ENCODE data around the gene SLC35B2.

DNA sequence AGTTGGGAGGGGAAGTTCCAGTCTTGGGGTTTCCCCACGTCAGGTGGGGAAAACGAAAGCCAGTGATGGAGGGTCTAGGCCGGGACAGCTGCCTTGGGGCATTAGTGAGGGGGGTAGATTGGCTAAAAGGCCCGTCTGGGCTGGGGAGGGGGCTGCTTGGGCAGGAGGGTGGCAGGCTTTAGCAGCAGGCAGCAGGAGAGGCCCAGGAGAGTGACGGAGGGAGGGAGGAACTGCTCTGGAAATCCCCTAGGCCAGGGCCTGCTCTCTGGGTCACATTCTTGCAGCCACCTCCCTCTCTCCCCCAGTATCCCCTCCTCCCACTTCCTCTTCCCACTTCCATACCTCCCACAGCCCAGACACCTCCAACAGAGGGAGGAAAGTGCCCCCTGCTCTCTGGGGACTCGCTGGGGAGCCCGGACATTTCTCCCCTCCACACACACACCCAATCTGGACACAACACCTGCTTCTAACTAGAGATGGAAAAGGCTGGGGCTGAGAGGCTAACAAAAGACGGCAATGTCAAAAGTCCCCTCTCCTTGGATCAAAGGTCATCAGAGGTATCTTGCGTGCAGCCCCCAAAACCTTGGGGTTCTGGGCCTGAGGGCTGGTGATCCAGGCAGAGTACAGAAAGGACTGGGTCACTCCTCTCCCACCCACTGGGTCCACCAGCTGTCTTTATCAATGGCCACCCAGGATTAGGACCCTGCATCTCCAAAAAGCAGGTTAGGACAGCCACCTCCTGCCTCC lies 6.2 kb upstream of the SLC35B2 start:
- TF ChIP-seq, protein P1, sequence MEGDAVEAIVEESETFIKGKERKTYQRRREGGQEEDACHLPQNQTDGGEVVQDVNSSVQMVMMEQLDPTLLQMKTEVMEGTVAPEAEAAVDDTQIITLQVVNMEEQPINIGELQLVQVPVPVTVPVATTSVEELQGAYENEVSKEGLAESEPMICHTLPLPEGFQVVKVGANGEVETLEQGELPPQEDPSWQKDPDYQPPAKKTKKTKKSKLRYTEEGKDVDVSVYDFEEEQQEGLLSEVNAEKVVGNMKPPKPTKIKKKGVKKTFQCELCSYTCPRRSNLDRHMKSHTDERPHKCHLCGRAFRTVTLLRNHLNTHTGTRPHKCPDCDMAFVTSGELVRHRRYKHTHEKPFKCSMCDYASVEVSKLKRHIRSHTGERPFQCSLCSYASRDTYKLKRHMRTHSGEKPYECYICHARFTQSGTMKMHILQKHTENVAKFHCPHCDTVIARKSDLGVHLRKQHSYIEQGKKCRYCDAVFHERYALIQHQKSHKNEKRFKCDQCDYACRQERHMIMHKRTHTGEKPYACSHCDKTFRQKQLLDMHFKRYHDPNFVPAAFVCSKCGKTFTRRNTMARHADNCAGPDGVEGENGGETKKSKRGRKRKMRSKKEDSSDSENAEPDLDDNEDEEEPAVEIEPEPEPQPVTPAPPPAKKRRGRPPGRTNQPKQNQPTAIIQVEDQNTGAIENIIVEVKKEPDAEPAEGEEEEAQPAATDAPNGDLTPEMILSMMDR (conservative IDR thresholded peaks at IDR 0.05) = no peak
- no peak for TF ChIP-seq ZFX (IDR thresholded peaks at IDR 0.05)
